GM19035 (cell line): ENCODE measurements around the gene FBXW8.

ENCODE experiments used
- ATAC-seq: cut with Tn5 transposase; IDR thresholded peaks from one replicate; pipeline ENCODE4 v1.9.1; 2021; ENCODE audit not compliant: unreplicated experiment

Gene FBXW8

GRCh38 chr12:116922194-116922897, 11.6 kb downstream of the FBXW8 start:
- peak; percentile 56 for ATAC-seq

- ATAC-seq: peak; percentile 71
Observed at GRCh38 chr12:116924558-116925453, 14.1 kb downstream of the FBXW8 start.

GRCh38 chr12:116926283-116927243, 15.8 kb downstream of the FBXW8 start:
- ATAC-seq: no peak

- ATAC-seq: no peak
Observed at GRCh38 chr12:116927244-116927940, 16.6 kb downstream of the FBXW8 start.

GRCh38 chr12:116928504-116928903, 17.8 kb downstream of the FBXW8 start:
- no peak for ATAC-seq

- no peak for ATAC-seq
Observed at GRCh38 chr12:116929885-116930284, 19.1 kb downstream of the FBXW8 start.

- no peak for ATAC-seq
Observed at GRCh38 chr12:116931665-116932064, 20.9 kb downstream of the FBXW8 start.

GRCh38 chr12:116933091-116933490, 22.3 kb downstream of the FBXW8 start:
- ATAC-seq: no peak

GRCh38 chr12:116933512-116934246, 22.9 kb downstream of the FBXW8 start:
- no peak for ATAC-seq

- ATAC-seq: no peak
Observed at GRCh38 chr12:116934908-116935705, 24.4 kb downstream of the FBXW8 start.

- no peak for ATAC-seq
Observed at GRCh38 chr12:116937640-116938039, 26.9 kb downstream of the FBXW8 start.

GRCh38 chr12:116939734-116940133, 29.0 kb downstream of the FBXW8 start:
- ATAC-seq: no peak

GRCh38 chr12:116941188-116941587, 30.4 kb downstream of the FBXW8 start:
- no peak for ATAC-seq

- ATAC-seq: no peak
Observed at GRCh38 chr12:116943419-116944372, 32.9 kb downstream of the FBXW8 start.

GRCh38 chr12:116945886-116946550, 35.3 kb downstream of the FBXW8 start:
- no peak for ATAC-seq

- ATAC-seq: no peak
Observed at GRCh38 chr12:116948298-116948697, 37.5 kb downstream of the FBXW8 start.

GRCh38 chr12:116950628-116951325, 40.0 kb downstream of the FBXW8 start:
- no peak for ATAC-seq
